OCI-LY1 (cell line): ENCODE measurements around the gene PDGFA.

Source experiments
- CTCF ChIP-seq: fragments of 200-600 bp; sonication (generic), shearing (Covaris generic); IDR thresholded peaks from 2 replicates; pipeline ENCODE4 v1.5.1; 2017; ENCODE audit warnings: mild to moderate bottlenecking, antibody characterized with exemption, low read length, moderate library complexity, mixed read lengths
- EZH2 ChIP-seq: fragments of 200-600 bp; sonication (generic), shearing (Covaris generic); IDR thresholded peaks from 2 replicates; pipeline ENCODE4 v1.8.0; 2017; ENCODE audit warnings: borderline replicate concordance, mixed run types, mild to moderate bottlenecking, antibody characterized with exemption, low read length, moderate library complexity, mixed read lengths

- TF ChIP-seq CTCF (no peak), EZH2 (no peak)
Measured at GRCh38 chr7:481219-481930, 38.3 kb downstream of the PDGFA start.
